GM19455 (cell line): Measurements from ENCODE around the gene SIRT3.

Experiments used
- ATAC-seq: cut with Tn5 transposase; IDR thresholded peaks from one replicate; pipeline ENCODE4 v1.9.1; 2021; ENCODE audit not compliant: unreplicated experiment

Gene SIRT3

DNA sequence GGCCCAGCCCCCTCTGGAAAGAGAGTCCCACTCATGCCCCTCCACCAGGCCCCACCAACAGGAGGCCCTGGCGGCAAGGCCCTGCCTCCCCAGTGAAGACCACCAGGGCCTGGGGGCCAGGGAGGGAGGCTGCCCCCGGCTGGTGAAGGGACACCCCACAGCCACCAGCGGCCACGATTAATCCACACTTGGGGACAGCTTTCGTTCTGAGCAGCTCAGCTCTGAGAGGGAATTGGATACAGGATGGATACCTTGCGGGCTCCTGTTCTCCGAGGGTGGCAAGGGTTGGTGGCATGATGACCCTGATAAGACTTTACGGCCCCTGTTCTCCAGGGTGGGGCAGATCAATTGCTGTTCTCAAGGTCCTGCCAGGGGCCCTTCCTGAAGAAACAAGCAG lies 35.2 kb upstream of the SIRT3 start:
- ATAC-seq, result no peak

- ATAC-seq, result no peak
Measured at GRCh38 chr11:270451-271318, 34.5 kb upstream of the SIRT3 start.

DNA sequence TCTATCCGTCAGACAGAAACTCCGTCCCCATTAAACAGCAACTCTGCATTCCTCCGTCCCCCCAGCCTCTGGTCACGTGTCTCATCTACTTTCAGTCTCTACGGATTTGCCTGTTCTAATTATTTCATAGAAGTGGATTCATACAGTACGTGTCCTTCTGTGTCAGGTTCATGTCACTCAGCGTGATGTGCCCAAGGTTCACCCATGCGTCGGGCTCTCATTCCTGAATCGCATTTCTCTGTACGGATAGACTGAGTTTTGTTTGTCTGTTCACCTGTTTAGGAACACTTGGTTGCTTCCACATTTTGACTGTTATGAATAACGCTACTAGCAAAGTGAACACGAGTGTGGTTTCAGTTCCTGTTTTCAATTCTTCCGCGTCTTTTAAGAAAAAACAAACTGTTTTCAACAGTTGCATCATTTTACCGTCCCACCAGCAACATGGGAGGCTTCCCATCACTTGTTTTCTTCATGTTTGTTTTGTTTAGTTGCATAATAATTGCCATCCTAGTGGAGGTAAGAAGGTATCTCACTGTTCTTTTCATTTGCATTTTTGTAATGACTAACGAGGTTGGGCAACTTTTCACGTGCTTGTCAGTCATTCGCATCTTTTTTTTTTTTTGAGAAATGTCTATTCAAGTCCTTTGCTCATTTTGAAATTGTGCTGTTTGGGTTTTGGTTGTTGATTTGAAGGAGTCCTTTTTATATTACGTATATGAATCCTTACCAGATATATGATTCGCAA lies 33.2 kb upstream of the SIRT3 start:
- peak; percentile 68 for ATAC-seq

DNA sequence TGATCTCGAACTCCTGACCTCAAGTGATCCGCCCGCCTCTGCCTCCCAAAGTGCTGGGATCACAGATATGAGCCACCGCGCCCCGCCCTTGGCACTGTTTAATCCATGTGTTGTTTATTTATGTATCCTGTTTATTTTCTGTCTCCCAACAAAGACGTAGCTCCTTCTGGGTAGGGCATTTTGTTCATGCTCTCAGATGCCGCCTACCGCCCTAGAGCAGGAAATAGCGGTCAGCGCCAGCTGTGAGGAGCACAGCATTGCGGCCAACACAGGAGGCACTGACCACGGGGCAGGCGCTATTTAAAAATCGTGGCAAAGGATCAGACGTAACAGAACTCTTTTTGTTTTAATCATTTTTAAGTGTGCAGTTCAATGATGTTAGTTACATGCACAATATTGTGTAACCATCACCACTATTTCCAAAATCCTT lies 32.6 kb upstream of the SIRT3 start:
- peak; percentile 36 for ATAC-seq

DNA sequence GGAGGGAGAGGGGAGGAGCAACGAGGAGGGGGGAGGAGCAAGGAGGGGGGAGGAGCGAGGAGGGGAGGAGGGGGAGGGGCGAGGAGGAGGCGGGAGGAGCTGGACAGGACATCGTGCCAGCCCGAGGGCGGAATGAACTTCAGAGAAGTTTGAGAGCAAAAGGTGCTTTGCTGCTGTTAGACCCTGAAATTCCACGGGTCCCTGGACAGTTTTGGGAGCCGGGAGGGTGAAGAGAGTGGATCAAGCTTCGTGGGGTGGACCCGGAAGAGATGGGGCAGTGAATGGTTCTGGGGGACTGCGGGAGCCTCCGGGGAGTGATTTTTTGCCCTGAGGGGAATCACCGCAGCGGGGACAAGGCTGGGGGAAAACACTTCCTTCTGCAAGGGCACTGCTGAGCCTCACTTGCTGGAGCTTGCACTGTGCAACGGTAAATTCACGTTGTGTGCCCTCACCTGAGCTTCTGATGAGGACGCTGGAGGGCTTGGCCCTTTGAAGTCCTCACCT lies 31.4 kb upstream of the SIRT3 start:
- ATAC-seq, result no peak

DNA sequence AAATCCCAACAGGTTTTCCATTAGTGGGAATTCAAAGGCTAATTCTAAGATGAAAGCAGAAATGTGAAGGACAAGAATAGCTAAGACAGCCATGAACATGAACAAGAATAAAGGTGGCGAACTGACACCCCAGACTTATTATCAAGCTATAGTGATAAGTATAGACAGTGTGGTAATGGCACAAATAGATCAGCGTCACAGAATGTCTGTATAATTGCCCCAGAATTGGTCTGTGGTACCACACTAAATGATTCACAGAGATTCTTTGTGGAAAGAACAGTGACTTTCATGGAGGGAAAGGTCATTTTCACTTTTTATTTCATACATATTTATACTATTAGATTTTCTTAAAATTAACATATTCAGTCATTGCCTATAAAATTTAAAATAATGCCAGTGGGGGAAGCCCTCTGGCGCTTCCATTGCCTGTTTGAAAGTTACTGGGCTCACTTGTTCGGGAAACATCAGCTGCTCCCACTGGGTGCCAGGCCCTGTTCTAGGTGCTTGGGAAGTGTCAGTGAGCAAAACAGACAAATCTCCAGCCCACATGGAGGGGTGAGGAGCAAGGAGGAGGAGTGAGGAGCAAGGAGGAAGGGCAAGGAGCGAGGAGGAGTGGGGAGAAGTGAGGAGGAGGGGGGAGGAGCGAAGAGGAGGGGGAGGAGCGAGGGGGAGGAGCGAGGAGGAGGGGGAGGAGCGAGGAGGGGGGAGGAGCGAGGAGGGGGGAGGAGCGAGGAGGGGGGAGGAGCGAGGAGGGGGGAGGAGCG lies 30.7 kb upstream of the SIRT3 start:
- no peak for ATAC-seq

DNA sequence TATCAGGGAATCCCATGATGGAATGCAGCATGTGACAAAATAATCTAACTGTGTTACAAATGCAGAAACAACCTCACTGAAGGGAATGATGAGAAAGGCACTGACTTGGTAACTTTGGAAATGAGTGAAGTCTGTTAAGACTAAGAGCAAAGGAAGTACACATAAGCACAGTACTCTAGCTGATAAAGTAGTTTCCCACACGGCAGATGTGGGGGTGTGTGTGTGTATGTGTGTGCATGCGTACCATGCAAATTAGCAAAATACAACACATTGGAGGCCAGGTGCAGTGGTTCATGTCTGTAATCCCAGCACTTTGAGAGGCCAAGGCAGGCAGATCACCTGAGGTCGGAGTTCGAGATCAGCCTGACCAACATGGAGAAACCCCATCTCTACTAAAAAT lies 25.5 kb upstream of the SIRT3 start:
- no peak for ATAC-seq

GRCh38 chr11:259413-259812 lies 23.3 kb upstream of the SIRT3 start:
- no peak for ATAC-seq

GRCh38 chr11:257766-258493 lies 21.8 kb upstream of the SIRT3 start:
- no peak for ATAC-seq

DNA sequence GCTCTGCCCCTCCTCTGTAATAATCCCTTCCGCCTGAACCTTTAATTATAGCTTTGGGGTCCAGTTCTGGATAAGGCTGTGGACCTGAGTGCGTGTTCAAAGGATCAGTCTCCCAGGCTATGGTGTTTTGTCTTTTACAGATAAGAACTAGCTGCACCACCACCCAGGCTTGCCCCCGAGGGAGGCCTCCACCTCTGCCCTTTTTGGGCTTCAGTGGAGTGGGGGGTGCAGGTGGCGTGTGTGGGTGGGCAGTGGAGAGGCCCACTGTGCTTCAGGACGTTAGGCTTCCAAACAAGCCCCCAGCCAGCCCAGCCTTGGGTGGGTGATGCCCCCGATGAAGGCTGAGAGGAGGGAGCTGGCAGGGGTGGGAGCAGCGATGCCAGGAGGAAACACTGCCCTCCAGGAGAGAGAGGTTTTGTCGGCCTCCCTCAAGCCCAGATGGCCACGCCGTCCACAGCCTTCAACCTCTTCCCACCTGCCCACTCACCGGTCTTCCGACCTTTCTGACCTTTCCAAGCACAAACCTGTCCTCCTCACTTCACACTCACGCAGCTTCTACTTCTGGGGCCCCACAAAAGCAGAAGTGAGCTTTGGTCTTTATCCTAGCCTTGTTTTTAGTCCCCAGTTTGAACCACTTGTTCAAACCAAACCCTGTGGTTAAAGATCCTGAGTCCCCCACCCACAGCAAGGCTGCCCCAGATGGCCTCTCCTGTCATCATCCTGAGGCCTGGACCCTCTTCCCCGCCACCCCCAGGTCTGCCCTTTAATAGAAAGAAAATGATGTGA lies 21.0 kb upstream of the SIRT3 start:
- ATAC-seq, result no peak

DNA sequence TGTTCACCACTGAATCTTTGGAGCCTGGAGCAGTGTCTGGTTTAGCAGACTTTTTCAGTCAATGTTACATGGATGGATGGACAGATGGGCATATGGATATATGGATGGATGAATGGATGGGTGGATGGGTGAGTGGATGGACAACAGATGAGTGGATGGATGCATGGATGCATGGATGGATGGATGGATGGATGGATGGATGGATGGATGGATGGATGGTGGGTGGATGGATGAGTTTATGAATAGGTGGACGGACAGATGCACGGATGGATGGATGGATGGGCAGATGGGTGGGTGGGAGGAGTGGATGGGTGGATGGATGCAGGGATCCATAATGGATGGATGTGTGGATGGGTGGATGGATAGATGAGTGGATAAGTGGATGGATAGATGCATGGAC lies 19.7 kb upstream of the SIRT3 start:
- ATAC-seq, result no peak

- ATAC-seq, result no peak
Measured at GRCh38 chr11:255176-255575, 19.0 kb upstream of the SIRT3 start.

DNA sequence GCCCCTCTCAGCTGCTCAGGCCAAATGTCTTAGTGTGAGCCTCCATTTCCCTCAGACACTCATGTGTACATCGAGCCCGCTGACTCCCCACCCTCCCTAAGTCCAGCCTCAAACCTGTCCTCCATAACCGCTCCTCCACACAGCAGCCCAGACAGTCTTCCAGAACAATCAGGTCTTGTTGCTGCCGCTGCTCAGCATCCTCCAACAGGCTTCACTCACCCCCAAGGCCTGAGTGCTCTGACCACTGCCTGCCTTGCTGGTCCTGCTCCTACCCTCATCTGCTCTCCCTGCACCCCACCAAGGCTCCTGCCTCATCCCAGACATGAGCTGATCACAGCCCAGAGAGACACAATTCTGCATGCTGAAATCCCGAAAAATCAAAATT lies 17.7 kb upstream of the SIRT3 start:
- ATAC-seq, result no peak

- no peak for ATAC-seq
Measured at GRCh38 chr11:253160-253885, 17.2 kb upstream of the SIRT3 start.

DNA sequence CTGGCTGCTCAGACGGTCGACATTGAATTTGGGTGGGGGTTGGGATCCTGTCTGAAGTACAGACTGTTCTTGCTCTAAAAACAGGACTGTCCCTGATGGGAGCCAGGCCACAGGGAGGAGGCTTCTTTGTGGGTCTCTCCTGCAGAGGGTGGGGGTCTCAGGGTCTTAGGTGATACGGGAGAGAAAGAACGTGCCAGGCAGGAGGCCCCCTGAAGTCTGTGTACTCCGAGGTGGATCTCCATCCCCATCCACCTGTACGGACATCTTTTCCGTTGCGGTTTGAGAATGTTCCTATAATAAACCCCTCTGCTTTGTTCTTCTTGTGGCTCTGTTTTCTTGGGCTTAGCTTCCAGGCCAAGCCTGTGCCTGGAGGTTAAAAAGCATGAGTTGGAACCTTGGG lies 16.5 kb upstream of the SIRT3 start:
- ATAC-seq, result no peak

- ATAC-seq, result no peak
Measured at GRCh38 chr11:251550-251949, 15.4 kb upstream of the SIRT3 start.

- ATAC-seq, result no peak
Measured at GRCh38 chr11:250740-251299, 14.7 kb upstream of the SIRT3 start.

- ATAC-seq, result no peak
Measured at GRCh38 chr11:250274-250673, 14.1 kb upstream of the SIRT3 start.

- no peak for ATAC-seq
Measured at GRCh38 chr11:249062-249461, 12.9 kb upstream of the SIRT3 start.
